Stomach (tissue), 9 donors: ENCODE measurements around the gene MT3. TPM values are rescaled to one million over a fixed set of nuclear protein-coding genes. Genes with fewer than 3 reads are reported as not detected.

Experiments used
- DNase-seq, 2 donors: peaks; one replicate each; pipeline versions ENCODE4 v3.0.0 to v3.0.0-alpha.2; 2013 to 2019
- H3K27ac ChIP-seq, 5 donors: fragments of 200-600 bp in 4 of 5; sonication (generic) in 4 of 5; one replicate each; pipeline ENCODE4 v1.5.1; 2013 to 2019; ENCODE audit warnings: mild to moderate bottlenecking in 1 of 5, moderate library complexity in 1 of 5
- H3K27me3 ChIP-seq, 3 donors: fragments of 200-600 bp; sonication (generic); one replicate each; pipeline ENCODE4 v1.5.1; 2017 to 2019; ENCODE audit warnings: mixed run types in 1 of 3
- H3K36me3 ChIP-seq, 4 donors: fragments of 200-600 bp; sonication (generic); 1 replicate in 3 of 4; 2 replicates in 1 of 4; pipeline ENCODE4 v1.5.1; 2016 to 2019
- H3K4me1 ChIP-seq, 4 donors: fragments of 200-600 bp; sonication (generic); one replicate each; pipeline ENCODE4 v1.5.1; 2016 to 2019
- H3K4me3 ChIP-seq, 4 donors: fragments of 200-600 bp; sonication (generic) in 3 of 4; one replicate each; pipeline ENCODE4 v1.5.1; 2016 to 2019; ENCODE audit warnings: mild to moderate bottlenecking in 1 of 4
- H3K9me3 ChIP-seq, 4 donors: fragments of 200-600 bp; sonication (generic); one replicate each; pipeline ENCODE4 v1.5.1; 2016 to 2019
- EP300 ChIP-seq: sonication (generic); formaldehyde crosslinking; IDR thresholded peaks from one replicate; pipeline ENCODE4 v1.6.1; 2017; ENCODE audit warnings: antibody characterized with exemption
- POLR2A ChIP-seq, 4 donors: fragments of 450-650 bp; IDR thresholded peaks; one replicate each; pipeline ENCODE4 v1.6.1; 2016; ENCODE audit warnings: antibody characterized with exemption in 4 of 4, control low read depth in 2 of 4, mild to moderate bottlenecking in 1 of 4, moderate library complexity in 1 of 4
- POLR2AphosphoS5 ChIP-seq, 3 donors: sonication (generic); formaldehyde crosslinking; IDR thresholded peaks; one replicate each; pipeline ENCODE4 v1.6.1; 2016; ENCODE audit warnings: antibody characterized with exemption in 3 of 3
- WGBS, 5 donors: extraction: QIAGEN DNeasy Blood & Tissue Kit in 3 of 5; methylation state at CpG; one replicate each; pipeline versions ENCODE4 v1.1.5 to v1.1.7; 2013 to 2018; 5-methylcytosine and 5-hydroxymethylcytosine counted together
- intact Hi-C: fragments of 100-400 bp; cut with DNase I; formaldehyde crosslinking; loops from one replicate; pipeline ENCODE4 v1.15.1; 2023; ENCODE audit warnings: low total_unique reads
- polyA plus RNA-seq, 3 donors: library from polyadenylated mRNA; stranded (reverse); fragments of 200-250 nt; gene quantifications; one replicate each; pipeline ENCODE4 v1.2.3, GENCODE V29; 2013
- total RNA-seq, 5 donors: library from RNA; depleted of rRNA; stranded (reverse); fragments of >200 nt; gene quantifications; one replicate each; pipeline versions ENCODE4 v1.1.0 to v1.2.3, GENCODE V29; 2014 to 2016
- TF ChIP-seq, protein P1 (sequence below), 7 experiments: fragments of 450-650 bp in 4 of 7; fragments of 200-600 bp in 3 of 7; sonication (generic) in 3 of 7; IDR thresholded peaks; one replicate each; pipeline ENCODE4 v1.5.1; 2016 to 2019; ENCODE audit warnings: antibody characterized with exemption in 7 of 7, control low read depth in 2 of 7, mild to moderate bottlenecking in 1 of 7
- donor health status: healthy with polysubstance abuse.
- donor health status: Bipolar disorder and iron deficiency.
- donor health status: healthy.

MT3 gene
- total and polyA plus RNA-seq, 8 donors, result 2.2 to 5.0 (median 4.0) TPM; not detected in 4

DNA sequence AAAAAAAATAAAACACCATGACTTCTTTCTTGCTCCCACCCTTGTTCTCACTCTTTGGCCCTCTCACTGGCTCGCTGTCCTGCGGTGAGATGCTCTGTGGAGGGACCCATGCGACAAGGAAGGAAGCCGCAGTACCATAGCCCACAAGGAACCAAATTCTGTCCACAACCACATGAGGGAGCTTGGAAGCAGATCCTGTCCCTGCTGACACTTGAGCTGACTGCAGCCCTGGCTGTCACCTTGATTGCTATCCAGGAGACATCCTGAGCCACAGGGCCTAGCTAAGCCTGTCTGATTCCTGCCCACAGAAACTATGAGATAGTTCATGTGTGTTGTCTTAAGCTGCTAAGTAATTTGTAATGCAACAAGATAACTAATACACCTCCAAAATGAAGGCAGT is 14.3 kb downstream of the MT3 start:
- DNase-seq, result peak; percentile 61 to 75
- 29 to 53% (median 39%) methylated on average over 4 of the region's 4 CpGs for WGBS, 5 donors
- intact Hi-C loops, result no loop called here

GRCh38 chr16:56604966-56605365 is 15.6 kb downstream of the MT3 start:
- DNase-seq, result no peak
- no peaks in the 10 kb centered on the region for H3K9me3 ChIP-seq
- no peaks in the 10 kb centered on the region for H3K36me3 ChIP-seq
- H3K27ac ChIP-seq, result peak overlapping the region in 3 of 5 donors; percentile 92 to 96 (median 93)
- whole genome bisulfite sequencing, 5 donors, result 87 to 96% (median 89%) methylated on average over 4 of the region's 4 CpGs
- no peak overlapping the region for H3K4me3 ChIP-seq
- H3K4me1 ChIP-seq, result peaks cover 19 to 38% (median 31%) of the 10 kb centered on the region in 4 donors
- no peak for TF ChIP-seq POLR2AphosphoS5 (IDR thresholded peaks at IDR 0.05)
- no peak for TF ChIP-seq POLR2A (IDR thresholded peaks at IDR 0.05)
- TF ChIP-seq, protein P1, sequence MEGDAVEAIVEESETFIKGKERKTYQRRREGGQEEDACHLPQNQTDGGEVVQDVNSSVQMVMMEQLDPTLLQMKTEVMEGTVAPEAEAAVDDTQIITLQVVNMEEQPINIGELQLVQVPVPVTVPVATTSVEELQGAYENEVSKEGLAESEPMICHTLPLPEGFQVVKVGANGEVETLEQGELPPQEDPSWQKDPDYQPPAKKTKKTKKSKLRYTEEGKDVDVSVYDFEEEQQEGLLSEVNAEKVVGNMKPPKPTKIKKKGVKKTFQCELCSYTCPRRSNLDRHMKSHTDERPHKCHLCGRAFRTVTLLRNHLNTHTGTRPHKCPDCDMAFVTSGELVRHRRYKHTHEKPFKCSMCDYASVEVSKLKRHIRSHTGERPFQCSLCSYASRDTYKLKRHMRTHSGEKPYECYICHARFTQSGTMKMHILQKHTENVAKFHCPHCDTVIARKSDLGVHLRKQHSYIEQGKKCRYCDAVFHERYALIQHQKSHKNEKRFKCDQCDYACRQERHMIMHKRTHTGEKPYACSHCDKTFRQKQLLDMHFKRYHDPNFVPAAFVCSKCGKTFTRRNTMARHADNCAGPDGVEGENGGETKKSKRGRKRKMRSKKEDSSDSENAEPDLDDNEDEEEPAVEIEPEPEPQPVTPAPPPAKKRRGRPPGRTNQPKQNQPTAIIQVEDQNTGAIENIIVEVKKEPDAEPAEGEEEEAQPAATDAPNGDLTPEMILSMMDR (IDR thresholded peaks at IDR 0.05), result no peak
- TF ChIP-seq EP300, result no peak
- H3K27me3 ChIP-seq, result peaks cover 0 to 4% (median 0%) of the 10 kb centered on the region in 3 donors
- intact Hi-C loops, result no loop called here

More for the DNA sequence above, 14.3 kb downstream of the MT3 start:
- Histone ChIP-seq H3K4me3 (no peak overlapping the region), H3K36me3 (no peaks in the 10 kb centered on the region), H3K27me3 (peaks cover 0 to 4% (median 0%) of the 10 kb centered on the region in 3 donors), H3K27ac (peak overlapping the region in 1 of 5 donors; percentile 32), H3K9me3 (no peaks in the 10 kb centered on the region), H3K4me1 (peaks cover 14 to 24% (median 20%) of the 10 kb centered on the region in 4 donors)
- no peak for TF ChIP-seq EP300
- TF ChIP-seq, protein P1 (IDR thresholded peaks at IDR 0.05), result peak in 5 of 7 experiments; percentile 20 to 68 (median 27)
- peak in 1 of 3 donors; percentile 39 for TF ChIP-seq POLR2AphosphoS5 (IDR thresholded peaks at IDR 0.05)
- TF ChIP-seq POLR2A (IDR thresholded peaks at IDR 0.05), result no peak

DNA sequence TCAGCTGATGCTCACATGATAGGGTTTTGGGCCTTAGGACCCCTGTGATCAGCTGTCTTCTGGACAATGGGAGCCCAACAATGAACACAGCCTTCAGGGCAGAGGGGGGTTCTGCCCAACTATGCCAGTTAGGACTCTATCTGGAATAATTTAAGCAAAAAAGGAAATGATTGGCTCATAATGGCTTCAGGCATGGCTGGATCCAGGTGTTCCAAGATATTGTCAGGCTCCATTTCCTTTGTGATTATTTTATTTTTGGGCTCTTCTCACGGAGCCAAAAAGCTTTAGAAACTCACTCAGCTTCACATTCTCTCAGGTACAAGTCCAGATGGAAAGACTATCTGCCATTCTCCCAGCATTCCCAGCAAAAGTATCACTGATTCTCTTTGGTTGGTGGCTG is 16.1 kb downstream of the MT3 start:
- Histone ChIP-seq H3K27me3 (peaks cover 0 to 4% (median 0%) of the 10 kb centered on the region in 3 donors), H3K4me1 (peaks cover 24 to 43% (median 36%) of the 10 kb centered on the region in 4 donors), H3K27ac (peak overlapping the region; percentile 34 to 96 (median 92)), H3K4me3 (no peak overlapping the region), H3K9me3 (no peaks in the 10 kb centered on the region), H3K36me3 (no peaks in the 10 kb centered on the region)
- no peak for DNase-seq
- intact Hi-C loops, result no loop called here
- TF ChIP-seq, protein P1 (IDR thresholded peaks at IDR 0.05), result no peak
- no peak for TF ChIP-seq POLR2AphosphoS5 (IDR thresholded peaks at IDR 0.05)
- no peak for TF ChIP-seq EP300
- no peak for TF ChIP-seq POLR2A (IDR thresholded peaks at IDR 0.05)
- 75 to 100% (median 97%) methylated on average over 1 of the region's 1 CpG for WGBS, 5 donors

GRCh38 chr16:56606071-56606475 is 16.7 kb downstream of the MT3 start:
- DNase-seq, result no peak
- Histone ChIP-seq H3K4me1 (peaks cover 28 to 49% (median 42%) of the 10 kb centered on the region in 4 donors), H3K27ac (peak overlapping the region; percentile 88 to 96 (median 92)), H3K27me3 (peaks cover 0 to 4% (median 0%) of the 10 kb centered on the region in 3 donors), H3K36me3 (no peaks in the 10 kb centered on the region), H3K9me3 (no peaks in the 10 kb centered on the region), H3K4me3 (no peak overlapping the region)
- TF ChIP-seq, protein P1 (IDR thresholded peaks at IDR 0.05), result no peak
- TF ChIP-seq POLR2A (IDR thresholded peaks at IDR 0.05) (no peak), EP300 (no peak), POLR2AphosphoS5 (IDR thresholded peaks at IDR 0.05) (no peak)
- intact Hi-C loops, result no loop called here
- 66 to 82% (median 70%) methylated on average over 3 of the region's 3 CpGs for WGBS, 5 donors
